DND-41 (cell line): ENCODE data around the gene REC114.

Source experiments
- ATAC-seq: fragments of 200-7000 bp; cut with Tn5 transposase; 3 replicates; pipeline ENCODE4 v1.9.1; 2021; ENCODE audit warnings: low read depth; ENCODE audit not compliant: insufficient read depth
- DNase-seq: peaks from one replicate; pipeline ENCODE4 v3.0.0-alpha.2; 2020
- H2AFZ ChIP-seq: 2 replicates; pipeline ENCODE4 v1.6.0; 2012; ENCODE audit warnings: low read depth, low read length
- H3K27ac ChIP-seq: 2 replicates; pipeline ENCODE4 v1.5.1; 2012; ENCODE audit warnings: low read length, inconsistent platforms
- H3K27me3 ChIP-seq: fragments of 200-600 bp; sonication (generic); 2 replicates; pipeline ENCODE4 v1.6.0; 2012; ENCODE audit warnings: low read length, mild to moderate bottlenecking, inconsistent platforms; ENCODE audit not compliant: insufficient read depth, poor library complexity
- H3K36me3 ChIP-seq: 2 replicates; pipeline ENCODE4 v1.5.1; 2012; ENCODE audit warnings: low read length, inconsistent platforms; ENCODE audit not compliant: insufficient read depth
- H3K4me1 ChIP-seq: 2 replicates; pipeline ENCODE4 v1.5.1; 2012; ENCODE audit warnings: mild to moderate bottlenecking, low read length; ENCODE audit not compliant: insufficient read depth
- H3K4me2 ChIP-seq: 2 replicates; pipeline ENCODE4 v1.6.0; 2012; ENCODE audit warnings: mild to moderate bottlenecking, moderate library complexity, low read length, inconsistent platforms; ENCODE audit not compliant: insufficient read depth
- H3K4me3 ChIP-seq, 2 experiments: fragments of 200-600 bp in 1 of 2; shearing (Covaris generic) in 1 of 2; 2 replicates each; pipeline ENCODE4 v1.5.1; 2012 to 2016; ENCODE audit warnings: inconsistent platforms in 2 of 2, low read length in 2 of 2, mild to moderate bottlenecking in 2 of 2, low read depth in 1 of 2, moderate library complexity in 1 of 2
- H3K79me2 ChIP-seq: 2 replicates; pipeline ENCODE4 v1.6.0; 2012; ENCODE audit warnings: low read length, inconsistent platforms; ENCODE audit not compliant: insufficient read depth
- H3K9ac ChIP-seq: 2 replicates; pipeline ENCODE4 v1.6.0; 2012; ENCODE audit warnings: low read depth, mild to moderate bottlenecking, inconsistent platforms, low read length, moderate library complexity
- H3K9me3 ChIP-seq: 2 replicates; pipeline ENCODE4 v1.5.1; 2012; ENCODE audit warnings: low read length, moderate library complexity, mild to moderate bottlenecking, inconsistent platforms; ENCODE audit not compliant: insufficient read depth, severe bottlenecking
- H4K20me1 ChIP-seq: 2 replicates; pipeline ENCODE4 v1.6.0; 2012; ENCODE audit warnings: low read length; ENCODE audit not compliant: insufficient read depth
- CTCF ChIP-seq: IDR thresholded peaks from 2 replicates; pipeline ENCODE4 v1.5.1; 2012; ENCODE audit warnings: borderline replicate concordance, low read length, moderate library complexity, mild to moderate bottlenecking; ENCODE audit not compliant: poor library complexity, severe bottlenecking; ENCODE audit errors: extremely low read depth
- EZH2 ChIP-seq: IDR thresholded peaks from 3 replicates; pipeline ENCODE4 v1.6.1; 2012; ENCODE audit warnings: borderline replicate concordance, low read depth, mild to moderate bottlenecking, moderate library complexity, low read length, inconsistent platforms; ENCODE audit not compliant: severe bottlenecking

REC114 gene

DNA sequence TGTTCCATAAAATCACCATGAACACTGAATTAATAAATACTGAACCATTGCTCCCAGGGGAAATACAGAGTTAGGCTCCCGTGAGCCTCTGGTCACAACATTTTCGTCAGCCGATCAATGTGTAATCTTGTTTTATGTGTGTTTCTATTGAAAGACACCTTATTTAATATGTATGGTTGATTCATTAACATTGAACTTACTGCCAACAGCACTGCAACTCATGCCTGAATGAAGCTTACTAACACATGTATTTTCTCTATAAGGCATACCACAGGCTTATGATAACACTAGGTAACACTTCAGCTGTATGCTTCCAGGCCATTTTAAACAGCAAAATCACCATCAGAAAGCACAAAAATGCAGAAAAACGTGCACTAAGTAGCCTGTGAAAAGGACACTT lies 9.1 kb upstream of the REC114 start:
- Histone ChIP-seq H4K20me1 (no peaks in the 10 kb centered on the region), H3K9me3 (no peaks in the 10 kb centered on the region), H3K4me2 (no peak overlapping the region), H3K36me3 (no peaks in the 10 kb centered on the region), H3K4me1 (no peaks in the 10 kb centered on the region), H3K27me3 (peaks cover 3% of the 10 kb centered on the region), H3K4me3 (no peak overlapping the region), H3K9ac (no peak overlapping the region), H3K79me2 (no peaks in the 10 kb centered on the region), H3K27ac (no peak overlapping the region), H2AFZ (no peak overlapping the region)
- no peak for DNase-seq
- TF ChIP-seq CTCF (no peak), EZH2 (no peak)
- ATAC-seq: no peak

GRCh38 chr15:73436613-73437012 lies 6.4 kb upstream of the REC114 start:
- no peak for TF ChIP-seq EZH2
- TF ChIP-seq CTCF: no peak
- Histone ChIP-seq H3K4me2 (no peak overlapping the region), H3K36me3 (no peaks in the 10 kb centered on the region), H3K27me3 (peaks cover 5% of the 10 kb centered on the region), H3K9me3 (no peaks in the 10 kb centered on the region), H3K27ac (no peak overlapping the region), H3K4me1 (no peaks in the 10 kb centered on the region), H3K79me2 (no peaks in the 10 kb centered on the region), H3K4me3 (no peak overlapping the region), H2AFZ (no peak overlapping the region), H4K20me1 (no peaks in the 10 kb centered on the region), H3K9ac (no peak overlapping the region)
- no peak for DNase-seq
- no peak for ATAC-seq

- no peaks in the 10 kb centered on the region for H3K79me2 ChIP-seq
- peaks cover 5% of the 10 kb centered on the region for H3K27me3 ChIP-seq
- no peak overlapping the region for H3K9ac ChIP-seq
- no peaks in the 10 kb centered on the region for H3K36me3 ChIP-seq
- no peak overlapping the region for H2AFZ ChIP-seq
- H4K20me1 ChIP-seq: no peaks in the 10 kb centered on the region
- no peaks in the 10 kb centered on the region for H3K9me3 ChIP-seq
- H3K4me3 ChIP-seq: no peak overlapping the region
- no peak overlapping the region for H3K27ac ChIP-seq
- no peak for TF ChIP-seq EZH2
- TF ChIP-seq CTCF: no peak
- DNase-seq: no peak
- H3K4me2 ChIP-seq: no peak overlapping the region
- H3K4me1 ChIP-seq: no peaks in the 10 kb centered on the region
- no peak for ATAC-seq
These were observed 5.3 kb upstream of the REC114 start for GRCh38 chr15:73437543-73438109.

- H3K4me1 ChIP-seq: no peaks in the 10 kb centered on the region
These were observed 4.3 kb upstream of the REC114 start for GRCh38 chr15:73438651-73439050.

More at GRCh38 chr15:73438651-73439050, 4.3 kb upstream of the REC114 start:
- no peaks in the 10 kb centered on the region for H3K9me3 ChIP-seq
- H3K4me2 ChIP-seq: no peak overlapping the region
- H3K79me2 ChIP-seq: no peaks in the 10 kb centered on the region
- H3K27me3 ChIP-seq: peaks cover 8% of the 10 kb centered on the region
- no peak overlapping the region for H3K9ac ChIP-seq
- H3K36me3 ChIP-seq: no peaks in the 10 kb centered on the region
- DNase-seq: no peak
- H3K4me3 ChIP-seq: no peak overlapping the region
- TF ChIP-seq CTCF: no peak
- TF ChIP-seq EZH2: no peak
- no peak overlapping the region for H3K27ac ChIP-seq
- ATAC-seq: no peak
- no peak overlapping the region for H2AFZ ChIP-seq
- H4K20me1 ChIP-seq: no peaks in the 10 kb centered on the region
